ENCODE measurements around the gene BCL7C.

The BCL7C gene

DNA sequence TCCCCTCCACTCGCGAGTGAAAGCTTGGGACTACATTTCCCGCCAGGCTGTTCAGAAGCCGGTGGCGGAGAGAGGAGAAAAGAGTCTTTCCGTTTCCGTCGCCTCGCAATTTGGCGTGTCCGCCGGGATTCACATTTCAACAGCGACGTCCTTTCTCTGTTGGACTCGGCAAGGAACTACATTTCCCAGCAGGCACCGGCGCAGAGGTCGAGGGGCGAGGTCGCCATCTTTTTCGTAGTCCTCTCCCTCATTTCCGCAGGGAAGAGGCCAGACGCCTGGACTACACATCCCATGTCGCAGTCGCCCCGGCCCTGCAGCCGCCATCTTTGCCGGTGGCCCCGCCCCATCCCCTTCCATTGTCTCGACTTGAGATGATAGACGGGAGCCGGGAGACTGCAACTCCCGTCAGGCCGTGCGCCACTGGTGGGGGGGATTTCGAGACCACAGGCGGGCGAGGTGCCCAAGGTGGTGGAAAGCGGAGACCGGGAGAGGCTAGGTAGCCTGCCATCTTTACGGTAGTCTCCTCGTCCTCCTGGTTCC is 28.6 kb upstream of the BCL7C start:
- FAIRE-seq, result peak; percentile 97

DNA sequence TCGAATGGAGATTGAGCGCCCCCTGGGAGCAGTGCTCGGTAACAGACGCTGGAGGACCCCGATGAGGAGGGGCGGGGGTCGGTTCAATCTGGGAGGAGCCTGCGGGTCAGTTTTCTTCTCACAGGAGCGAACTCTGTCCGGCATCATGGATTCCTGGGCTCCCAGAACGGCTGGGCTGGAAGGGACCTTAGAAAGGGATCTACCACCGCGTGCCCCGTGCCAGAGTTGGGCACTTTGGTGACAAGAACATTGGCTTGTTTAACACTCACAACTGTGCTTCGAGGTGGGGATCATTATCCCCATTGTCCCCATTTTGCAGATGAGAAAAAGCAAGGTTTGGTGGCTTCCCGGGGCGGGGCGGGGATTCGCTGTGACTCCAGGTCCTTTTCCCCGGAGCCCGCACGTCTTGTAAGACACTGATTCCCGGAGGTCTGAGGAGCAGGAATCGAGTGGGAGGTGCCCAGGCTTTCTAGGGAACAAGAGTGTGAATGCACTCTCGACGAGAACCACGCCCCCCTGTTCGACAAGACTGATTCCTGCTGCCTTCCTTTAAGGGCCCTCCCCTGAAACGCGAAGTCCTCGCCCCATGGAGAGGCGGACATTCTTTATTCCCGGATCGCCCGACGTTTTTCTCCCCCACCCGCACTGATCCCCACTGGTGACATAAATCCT is 28.0 kb upstream of the BCL7C start:
- no peak for FAIRE-seq

DNA sequence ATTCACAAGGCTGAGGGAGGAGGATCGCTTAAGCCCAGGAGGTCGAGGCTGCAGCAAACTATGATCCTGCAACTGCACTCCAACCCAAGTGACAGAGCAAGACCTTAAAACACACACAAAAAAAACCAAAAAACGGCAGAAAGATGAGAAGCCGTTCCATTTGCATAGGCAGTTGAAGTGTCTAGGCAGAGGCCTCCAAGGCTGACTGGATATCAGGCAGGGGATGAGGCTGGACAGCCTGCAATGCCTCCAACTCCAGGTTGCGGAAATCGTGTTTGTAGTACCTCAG is 27.5 kb upstream of the BCL7C start:
- FAIRE-seq, result peak; percentile 68

DNA sequence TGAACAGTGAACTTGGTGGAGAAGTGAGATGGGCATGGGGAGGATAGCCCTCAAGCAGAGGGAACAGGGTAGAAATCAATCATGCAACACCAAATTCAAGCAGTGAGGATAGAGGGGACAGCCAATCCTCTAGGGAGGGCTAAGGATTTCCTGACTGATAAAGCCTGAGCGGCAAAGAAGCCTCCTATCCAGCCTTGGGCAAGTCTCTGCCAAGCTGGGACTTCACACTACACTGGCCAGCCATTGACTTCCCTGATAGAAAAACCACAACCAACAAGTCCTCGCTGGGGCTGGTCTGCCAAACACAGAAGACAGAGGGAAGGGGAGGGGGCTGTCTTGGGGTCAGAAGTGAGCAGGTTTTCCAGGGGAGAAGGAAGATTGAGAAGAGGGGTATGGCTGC is 27.0 kb upstream of the BCL7C start:
- FAIRE-seq, result no peak

DNA sequence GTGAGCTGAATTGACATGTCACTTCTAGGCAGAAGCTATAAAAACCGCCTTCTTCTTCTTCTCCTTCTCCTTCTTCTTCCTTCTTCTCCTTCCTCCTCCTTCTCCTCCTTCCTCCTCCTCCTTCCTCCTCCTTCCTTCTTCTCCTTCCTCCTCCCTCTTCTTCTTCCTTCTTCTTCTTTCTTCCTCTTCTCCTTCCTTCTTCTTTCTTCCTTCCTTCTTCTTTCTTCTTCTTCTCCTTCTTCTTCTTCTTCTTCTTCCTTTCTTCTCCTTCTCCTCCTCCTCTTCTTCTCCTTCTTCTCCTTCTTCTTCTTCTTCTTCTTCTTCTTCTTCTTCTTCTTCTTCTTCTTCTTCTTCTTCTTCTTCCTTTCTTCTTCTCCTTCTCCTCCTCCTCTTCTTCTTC is 24.7 kb upstream of the BCL7C start:
- no peak for FAIRE-seq

DNA sequence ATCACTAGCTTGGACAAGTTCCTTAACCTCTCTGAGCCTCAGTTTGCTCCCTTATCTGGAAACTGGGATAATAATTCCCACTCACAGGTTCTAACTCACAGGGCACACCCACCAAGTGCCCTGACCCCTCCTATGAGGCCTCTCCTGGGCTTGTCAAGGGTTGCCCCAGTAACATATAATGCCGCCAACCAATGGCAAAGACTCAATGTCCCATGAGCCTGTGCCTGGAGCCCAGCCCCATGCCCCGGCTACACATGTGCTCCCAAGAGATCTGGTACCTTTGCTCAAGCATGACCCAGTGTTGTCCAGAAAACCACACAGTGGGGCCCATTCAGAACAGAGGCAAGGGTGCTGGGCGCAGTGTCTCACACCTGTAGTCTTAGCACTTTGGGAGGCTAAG is 21.0 kb upstream of the BCL7C start:
- FAIRE-seq, result no peak

DNA sequence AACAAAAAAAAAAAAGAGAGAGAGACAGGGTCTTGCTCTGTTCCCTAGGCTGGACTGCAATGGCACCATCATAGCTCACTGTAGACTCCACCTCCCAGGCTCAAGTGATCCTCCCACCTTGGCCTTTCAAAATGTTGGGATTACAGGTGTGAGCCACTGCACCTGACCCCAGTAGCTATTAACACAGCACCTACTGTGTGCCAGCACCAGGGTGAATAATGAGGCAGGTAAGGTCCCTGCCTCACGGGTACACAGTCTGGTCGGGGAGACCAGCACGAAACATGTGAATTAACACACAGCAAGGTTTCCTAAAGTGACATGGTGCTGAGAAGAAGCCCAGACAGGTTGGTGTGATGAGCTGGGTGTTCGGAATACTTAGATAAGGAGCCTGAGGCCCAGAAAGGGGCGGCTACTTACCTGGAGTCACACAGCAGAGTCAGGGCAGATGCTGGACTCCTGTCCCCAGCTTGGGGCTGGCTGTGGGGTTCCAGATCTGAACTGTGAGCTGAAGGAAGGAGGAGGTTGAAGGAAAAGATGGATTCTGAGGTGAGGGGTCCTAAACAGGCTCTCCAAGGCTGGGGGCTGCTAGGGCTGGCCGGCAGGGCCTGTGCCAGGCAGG is 19.0 kb upstream of the BCL7C start:
- no peak for FAIRE-seq

DNA sequence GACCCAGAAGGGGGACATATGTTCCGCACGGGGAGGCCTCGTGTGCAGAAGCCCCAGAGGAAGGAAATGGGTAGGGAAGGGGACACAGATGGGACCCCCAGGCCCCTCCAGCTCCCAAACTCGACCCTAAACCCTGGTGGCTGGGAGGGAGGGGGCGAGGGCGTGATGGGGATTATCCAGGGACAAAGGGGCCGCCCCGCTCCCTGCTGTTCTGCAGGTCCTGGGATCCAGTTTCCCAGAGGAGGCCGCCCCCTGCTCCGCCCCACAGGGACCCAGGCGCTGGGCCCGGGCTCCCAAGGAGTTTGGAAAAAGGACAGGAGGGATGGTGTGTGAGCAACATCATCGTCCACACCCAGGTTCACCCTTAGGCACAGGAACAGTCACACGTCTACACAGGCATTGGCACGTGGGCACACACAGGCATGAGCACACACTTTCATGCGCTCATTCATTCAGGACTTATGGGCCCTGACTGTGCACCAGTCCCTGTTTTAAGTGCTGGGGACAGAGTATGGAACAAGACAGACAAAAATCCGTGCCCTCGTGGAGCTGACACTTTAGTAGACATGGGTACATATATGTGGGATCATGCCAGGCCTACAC is 16.7 kb upstream of the BCL7C start:
- FAIRE-seq, result no peak

DNA sequence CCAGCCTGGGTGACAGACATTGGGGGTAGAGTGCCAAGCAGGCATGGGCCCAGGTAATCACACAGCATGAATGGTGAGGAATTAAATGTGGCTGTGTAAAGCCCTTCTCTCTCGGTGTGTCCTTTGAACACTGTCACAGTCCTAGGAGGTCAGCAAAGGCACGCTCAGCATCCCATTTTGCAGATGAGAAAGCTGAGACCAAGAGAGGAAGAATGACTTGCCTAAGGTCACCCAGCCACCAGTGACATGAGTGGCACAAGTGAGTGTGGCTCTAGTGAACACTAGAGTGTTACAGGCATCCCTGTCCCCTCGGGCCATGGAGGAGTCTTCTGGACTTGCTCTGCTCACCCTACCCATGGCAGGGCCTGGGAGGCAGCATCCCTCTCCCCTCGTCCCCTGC is 13.2 kb upstream of the BCL7C start:
- FAIRE-seq, result no peak

DNA sequence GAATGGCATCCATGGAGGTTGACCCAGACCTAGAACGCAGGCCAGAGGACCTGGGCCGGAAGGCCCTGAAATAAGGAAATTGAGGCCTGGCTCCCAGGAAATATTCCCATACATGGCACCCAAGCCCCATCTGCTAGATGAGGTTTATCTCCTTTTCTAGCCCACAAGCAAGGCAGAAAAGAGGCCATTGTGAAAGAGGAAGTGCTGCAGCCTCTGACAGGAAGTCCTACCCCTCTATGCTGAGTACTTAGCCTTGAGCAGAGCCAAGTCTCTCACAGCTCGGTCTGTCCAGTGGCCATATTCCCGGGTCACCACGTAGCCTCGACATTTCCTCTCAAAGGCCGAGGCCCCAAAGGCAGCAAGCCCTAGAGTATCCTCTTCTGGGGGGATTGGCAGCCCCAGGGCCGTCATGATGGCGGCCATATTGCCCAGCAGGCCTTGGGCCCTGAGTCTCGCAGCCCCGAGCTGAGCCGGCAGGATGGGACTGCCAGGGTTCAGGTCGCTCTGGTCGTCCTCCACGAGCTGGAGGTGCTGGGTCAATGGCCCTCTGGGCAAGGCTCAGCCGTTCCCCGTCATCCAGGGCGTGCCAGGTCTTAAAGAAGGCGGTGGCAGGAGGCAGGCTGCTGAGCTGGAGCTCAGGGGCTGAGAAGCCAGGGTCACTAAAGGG is 10.4 kb upstream of the BCL7C start:
- FAIRE-seq, result no peak

DNA sequence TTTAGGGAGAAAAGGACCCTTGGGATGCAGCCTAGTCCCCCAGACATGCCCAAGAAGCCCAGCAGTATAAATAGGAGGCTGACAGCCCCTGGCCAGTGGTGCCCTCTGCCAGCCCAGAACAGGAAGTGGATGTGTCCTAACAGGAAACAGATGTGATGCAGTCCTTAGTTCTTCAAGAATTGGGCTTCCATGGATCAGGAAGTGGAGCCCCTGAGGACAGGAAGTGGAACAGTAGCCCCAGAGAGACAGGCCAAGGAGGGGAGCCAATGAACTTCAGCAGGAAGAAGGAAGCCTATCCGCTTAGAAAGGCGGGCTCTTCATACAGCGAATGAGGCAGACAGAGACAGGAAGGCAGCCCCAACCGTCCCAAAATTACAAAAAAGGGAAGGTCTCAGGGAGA is 9.7 kb upstream of the BCL7C start:
- no peak for FAIRE-seq

DNA sequence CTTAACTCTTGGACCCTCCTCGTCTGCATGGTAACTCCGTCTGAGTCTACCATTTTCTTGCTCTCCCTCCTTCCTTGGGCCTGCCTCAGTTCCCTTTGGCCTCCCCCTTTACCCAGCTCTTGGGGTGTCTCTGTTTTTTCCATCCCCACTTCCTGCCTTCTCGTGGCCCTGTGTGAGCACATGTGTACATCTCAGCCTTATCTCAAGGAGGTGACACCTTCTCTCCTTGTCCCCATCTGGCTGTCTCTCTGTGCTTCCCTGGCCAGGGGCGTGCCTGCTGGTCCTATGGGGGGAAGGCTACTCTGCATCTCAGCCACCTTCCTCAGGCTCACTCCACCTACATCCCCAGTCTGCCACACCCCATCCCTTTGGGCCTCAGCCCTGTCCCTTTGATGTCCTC is 9.1 kb upstream of the BCL7C start:
- FAIRE-seq, result no peak

DNA sequence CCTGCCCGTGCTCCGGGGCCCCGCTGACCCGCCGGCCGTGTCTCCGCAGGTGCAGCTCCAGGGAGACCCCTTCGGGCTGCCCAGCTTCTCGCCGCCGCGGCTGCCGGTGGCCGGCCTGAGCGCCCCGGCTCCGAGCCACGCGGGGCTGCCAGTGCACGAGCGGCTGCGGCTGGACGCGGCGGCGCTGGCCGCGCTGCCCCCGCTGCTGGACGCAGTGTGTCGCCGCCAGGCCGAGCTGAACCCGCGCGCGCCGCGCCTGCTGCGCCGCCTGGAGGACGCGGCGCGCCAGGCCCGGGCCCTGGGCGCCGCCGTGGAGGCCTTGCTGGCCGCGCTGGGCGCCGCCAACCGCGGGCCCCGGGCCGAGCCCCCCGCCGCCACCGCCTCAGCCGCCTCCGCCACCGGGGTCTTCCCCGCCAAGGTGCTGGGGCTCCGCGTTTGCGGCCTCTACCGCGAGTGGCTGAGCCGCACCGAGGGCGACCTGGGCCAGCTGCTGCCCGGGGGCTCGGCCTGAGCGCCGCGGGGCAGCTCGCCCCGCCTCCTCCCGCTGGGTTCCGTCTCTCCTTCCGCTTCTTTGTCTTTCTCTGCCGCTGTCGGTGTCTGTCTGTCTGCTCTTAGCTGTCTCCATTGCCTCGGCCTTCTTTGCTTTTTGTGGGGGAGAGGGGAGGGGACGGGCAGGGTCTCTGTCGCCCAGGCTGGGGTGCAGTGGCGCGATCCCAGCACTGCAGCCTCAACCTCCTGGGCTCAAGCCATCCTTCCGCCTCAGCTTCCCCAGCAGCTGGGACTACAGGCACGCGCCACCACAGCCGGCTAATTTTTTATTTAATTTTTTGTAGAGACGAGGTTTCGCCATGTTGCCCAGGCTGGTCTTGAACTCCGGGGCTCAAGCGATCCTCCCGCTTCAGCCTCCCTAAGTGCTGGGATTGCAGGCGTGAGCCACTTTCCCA is 8.4 kb upstream of the BCL7C start:
- no peak for FAIRE-seq

DNA sequence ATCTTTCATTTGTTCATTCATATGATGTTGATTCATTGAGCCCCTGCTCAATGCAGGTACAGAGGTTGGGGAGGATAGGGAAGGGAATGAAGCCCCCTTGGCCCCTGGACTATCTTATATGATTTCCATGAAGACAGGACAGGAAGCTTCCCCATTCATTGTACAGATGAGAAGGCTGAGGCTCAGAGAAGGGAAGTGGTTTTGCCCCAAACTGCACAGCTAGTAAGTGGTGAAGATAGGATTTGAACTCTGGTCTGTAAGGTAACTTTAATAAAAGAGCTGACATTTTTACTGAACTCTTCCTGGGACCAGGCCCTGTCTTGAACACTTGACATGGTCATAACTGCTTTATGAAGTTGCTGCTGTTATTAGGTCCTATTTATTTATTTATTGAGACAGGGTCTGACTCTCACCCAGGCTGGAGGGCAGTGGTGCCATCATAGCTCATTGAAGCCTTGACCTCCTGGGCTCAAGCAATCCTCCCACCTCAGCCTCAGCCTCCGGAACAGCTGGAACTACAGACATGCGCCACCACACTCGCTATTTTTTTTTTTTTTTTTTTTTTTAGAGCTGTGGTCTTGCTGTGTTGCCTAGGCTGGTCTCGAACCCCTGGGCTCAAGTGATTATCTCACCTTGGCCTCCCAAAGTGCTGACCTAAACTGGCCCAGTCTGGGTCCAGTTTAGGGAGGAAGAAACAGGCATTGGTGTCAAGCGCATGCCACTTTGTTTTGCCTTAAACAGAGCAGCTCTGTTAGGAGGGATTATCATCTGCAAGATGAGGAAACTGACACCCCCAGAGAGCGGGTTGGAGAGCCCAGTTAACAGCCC is 7.5 kb upstream of the BCL7C start:
- FAIRE-seq, result no peak

DNA sequence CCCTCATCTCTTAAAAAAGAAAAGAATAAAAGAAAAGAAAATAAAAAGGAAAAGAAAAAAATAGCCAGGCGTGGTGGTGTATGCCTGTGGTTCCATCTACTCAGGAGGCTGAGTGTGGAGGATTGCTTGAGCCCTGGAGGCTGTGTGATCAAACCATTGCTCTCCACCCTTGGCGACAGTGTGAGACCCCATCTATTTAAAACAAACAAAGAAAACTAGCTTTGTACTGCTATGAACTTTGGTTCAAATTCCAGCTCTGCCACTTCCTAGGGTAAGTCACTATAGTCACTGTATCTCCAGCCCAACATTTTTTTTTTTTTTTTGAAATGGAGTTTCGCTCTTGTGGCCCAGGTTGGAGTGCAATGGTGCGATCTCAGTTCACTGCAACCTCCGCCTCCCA is 6.7 kb upstream of the BCL7C start:
- no peak for FAIRE-seq

DNA sequence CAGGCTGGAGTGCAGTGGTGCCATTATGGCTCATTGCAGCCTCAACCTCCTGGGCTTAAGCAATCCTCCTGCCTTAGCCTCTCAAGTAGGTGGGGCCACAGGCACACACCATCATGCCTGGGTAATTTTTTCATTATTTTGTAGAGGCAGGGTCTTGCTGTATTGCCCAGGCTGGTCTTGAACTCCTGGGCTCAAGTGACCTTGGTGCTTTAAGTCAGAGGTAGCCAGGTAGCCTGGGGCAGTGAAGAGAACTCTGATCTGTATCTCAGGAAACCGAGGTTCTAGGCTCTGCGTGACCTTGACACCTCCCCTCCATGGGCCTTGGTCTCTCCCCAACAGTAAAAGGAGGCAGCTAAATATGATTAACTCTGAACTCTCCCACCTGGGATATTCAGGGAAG is 5.9 kb upstream of the BCL7C start:
- no peak for FAIRE-seq

DNA sequence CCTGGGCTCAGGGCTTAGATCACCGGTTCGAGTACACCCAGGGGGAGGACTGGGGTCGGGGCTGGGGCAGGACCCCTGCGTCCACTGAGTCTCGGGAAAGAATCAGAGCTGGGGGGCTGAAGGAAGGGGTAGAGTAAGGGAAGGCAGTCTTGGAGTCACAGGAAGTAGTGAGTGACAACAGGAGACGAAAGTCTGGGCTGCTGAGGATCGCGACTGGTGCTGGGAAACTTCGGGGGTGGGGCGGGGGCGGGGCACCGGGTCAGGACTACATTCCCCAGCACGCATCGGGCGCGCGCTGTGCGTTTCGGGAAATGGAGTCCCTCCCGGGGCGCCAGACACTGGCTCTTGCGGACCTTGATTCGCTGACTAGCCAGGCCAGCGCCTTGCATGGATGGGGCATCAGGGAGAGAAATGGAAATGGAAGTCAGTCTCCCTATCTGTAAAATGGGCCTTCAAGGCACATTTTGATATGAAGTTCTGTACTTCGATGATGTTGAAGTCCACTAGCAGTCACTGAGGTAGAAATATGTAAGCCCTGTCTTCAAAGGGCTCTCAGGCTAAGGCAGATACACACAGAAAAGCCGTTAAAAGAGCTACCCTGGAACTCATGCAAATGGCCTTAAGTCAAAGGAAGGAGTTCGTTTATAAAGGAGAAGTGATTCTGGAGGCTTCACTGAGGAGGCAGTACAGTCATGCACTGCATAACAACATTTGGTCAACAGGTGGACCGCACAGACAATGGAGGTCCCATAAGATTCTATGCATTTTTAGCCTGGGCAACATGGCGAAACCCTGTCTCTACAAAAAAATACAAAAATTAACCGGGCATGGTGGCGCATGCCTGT is 3.2 kb upstream of the BCL7C start:
- no peak for FAIRE-seq

DNA sequence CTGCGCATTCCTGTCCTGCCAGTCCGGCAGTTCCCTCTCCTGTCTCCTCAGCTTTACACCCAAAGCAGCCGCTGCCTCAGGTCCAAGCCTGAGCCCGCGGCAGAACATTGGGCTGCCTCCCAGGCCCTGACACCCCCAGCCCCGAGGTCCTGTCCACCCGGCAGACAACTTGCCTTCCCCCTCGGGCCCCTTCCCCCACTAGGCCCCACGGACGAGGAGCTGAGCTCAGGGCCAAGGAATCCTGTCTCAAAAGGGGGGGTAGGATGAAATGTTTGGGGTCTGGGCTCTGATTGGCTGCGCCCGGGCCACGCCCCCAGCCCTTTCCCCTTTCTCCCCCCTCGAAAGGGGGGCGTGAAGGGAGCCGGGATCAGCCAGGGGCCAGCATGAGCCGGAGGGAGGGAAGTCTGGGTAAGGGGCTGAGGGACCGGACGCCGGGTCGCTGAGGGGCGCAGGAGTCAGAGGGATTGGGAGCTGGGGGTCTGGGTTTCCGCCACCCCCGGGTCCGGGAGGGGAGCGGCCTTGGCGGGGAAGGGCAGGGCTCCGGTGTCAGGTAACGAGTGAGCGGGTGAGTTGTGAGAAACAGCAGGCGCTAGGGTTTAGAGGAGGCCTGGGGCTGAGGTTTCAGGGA is 2.5 kb upstream of the BCL7C start, which contains the start of gene CTF1:
CTF1 (plus strand) TSS at position 354 of the 628 bp plus-strand sequence; CDS start at position 384, 30 bp downstream.
- FAIRE-seq, result peak; percentile 15

DNA sequence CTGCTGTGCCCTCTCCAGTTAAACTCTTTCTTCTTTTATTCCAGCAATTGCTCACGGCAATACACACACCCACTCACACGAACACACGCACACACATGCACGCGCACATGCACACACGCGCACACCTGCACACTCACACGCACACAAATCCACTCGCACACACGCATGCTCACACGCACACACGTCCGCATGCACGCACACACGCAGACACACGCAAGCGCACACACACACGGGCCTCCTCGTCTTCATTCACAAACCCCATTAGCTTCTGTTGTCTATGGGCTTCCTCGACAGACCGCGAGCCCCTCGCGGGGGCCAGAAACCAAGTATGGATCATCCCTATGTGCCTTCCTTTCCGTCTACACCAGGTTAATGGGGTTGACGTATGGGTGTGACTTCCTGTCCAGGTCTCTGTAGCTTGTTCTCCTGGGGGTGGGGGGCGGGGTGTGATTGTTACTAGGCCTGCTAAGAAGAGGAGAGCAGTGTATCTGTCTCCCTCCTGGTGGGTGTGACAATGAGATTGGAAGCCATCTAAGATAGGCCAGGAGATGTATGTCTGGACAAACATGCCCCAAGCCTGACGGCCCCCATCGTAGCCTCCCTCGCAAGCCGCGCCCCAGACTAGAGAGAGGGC is 1.9 kb upstream of the BCL7C start:
- FAIRE-seq, result no peak

All from TTC549 (cell line).